RWPE2 (cell line): ENCODE measurements around the gene USP35.

Experiments
- ATAC-seq: fragments of 200-7000 bp; cut with Tn5 transposase; 3 replicates; pipeline ENCODE4 v1.9.1; 2021; ENCODE audit warnings: low read depth
- DNase-seq: peaks from one replicate; pipeline ENCODE4 v3.0.0-alpha.2; 2020; ENCODE audit warnings: low spot score
- H3K27ac ChIP-seq: fragments of 450-650 bp; 2 replicates; pipeline ENCODE4 v1.5.1; 2017; ENCODE audit warnings: mild to moderate bottlenecking; ENCODE audit not compliant: poor library complexity, severe bottlenecking
- H3K27me3 ChIP-seq: fragments of 250-450 bp; sonication (Bioruptor Pico); 2 replicates; pipeline ENCODE4 v1.5.1; 2021; ENCODE audit warnings: mild to moderate bottlenecking, moderate library complexity; ENCODE audit not compliant: insufficient read depth, poor library complexity, severe bottlenecking
- H3K36me3 ChIP-seq: fragments of 250-450 bp; sonication (Bioruptor Pico); 2 replicates; pipeline ENCODE4 v1.5.1; 2020; ENCODE audit warnings: low read depth, mild to moderate bottlenecking, moderate library complexity
- H3K4me1 ChIP-seq: fragments of 250-450 bp; sonication (Bioruptor Pico); 2 replicates; pipeline ENCODE4 v1.5.1; 2021; ENCODE audit warnings: mild to moderate bottlenecking, moderate library complexity; ENCODE audit not compliant: insufficient read depth, poor library complexity, severe bottlenecking
- H3K4me3 ChIP-seq: fragments of 250-450 bp; sonication (Bioruptor Pico); 2 replicates; pipeline ENCODE4 v1.5.1; 2021; ENCODE audit warnings: mild to moderate bottlenecking, moderate library complexity; ENCODE audit not compliant: severe bottlenecking
- H3K9me3 ChIP-seq: fragments of 250-450 bp; sonication (Bioruptor Pico); 2 replicates; pipeline ENCODE4 v1.5.1; 2021; ENCODE audit warnings: mild to moderate bottlenecking, moderate library complexity; ENCODE audit not compliant: severe bottlenecking
- TF ChIP-seq, protein P1 (sequence below): fragments of 450-650 bp; IDR thresholded peaks from one replicate; pipeline ENCODE4 v1.5.1; 2017; ENCODE audit warnings: mild to moderate bottlenecking, moderate library complexity; ENCODE audit not compliant: poor library complexity, severe bottlenecking

The USP35 gene

DNA sequence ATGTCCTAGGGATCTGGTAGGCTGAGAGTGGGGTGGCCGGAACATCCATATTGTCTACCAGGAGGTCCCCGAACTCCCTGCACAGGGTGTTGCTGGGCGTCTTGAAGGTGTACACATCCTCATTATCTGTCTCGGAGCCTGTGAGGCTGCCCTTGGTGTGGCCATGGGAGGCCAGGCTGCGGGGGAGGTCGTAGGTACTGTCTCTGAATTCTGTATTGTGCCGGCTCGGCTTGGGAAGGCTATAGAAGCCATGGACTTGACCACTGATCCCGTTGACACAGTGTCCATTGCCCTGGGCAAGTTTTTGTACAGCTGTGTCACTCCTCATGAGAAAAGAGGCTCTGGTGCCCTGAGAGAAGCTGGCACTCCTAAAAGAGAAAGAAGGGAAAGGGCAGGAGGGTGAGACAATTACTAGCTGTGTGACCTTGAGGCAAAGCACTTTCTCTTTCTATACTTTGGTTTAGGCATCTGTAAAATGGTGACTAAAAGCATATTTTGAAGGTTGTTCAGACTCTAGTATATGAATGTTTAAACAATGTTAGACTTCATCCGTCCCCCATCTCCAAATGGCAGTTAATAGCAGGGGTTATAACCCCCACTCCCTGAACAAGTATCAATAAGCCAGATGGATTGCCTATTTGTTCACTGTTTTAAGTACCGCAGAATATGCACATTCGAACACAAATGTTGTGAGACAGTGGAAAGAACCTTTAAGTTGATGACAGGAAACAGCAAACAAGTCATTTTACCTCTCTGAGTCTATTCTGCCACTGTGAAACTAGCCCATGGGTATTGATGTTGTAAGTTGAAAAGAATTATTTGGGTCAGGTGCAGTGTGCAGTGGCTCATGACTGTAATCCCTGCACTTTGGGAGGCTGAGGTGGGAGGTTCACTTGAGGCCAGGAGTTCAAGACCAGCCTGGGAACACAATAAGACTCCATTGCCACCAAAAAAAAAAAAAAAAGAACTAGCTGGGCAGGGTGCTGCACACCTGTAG, 38.3 kb downstream of the USP35 start:
- no peak overlapping the region for H3K27ac ChIP-seq
- DNase-seq = no peak
- TF ChIP-seq, protein P1, sequence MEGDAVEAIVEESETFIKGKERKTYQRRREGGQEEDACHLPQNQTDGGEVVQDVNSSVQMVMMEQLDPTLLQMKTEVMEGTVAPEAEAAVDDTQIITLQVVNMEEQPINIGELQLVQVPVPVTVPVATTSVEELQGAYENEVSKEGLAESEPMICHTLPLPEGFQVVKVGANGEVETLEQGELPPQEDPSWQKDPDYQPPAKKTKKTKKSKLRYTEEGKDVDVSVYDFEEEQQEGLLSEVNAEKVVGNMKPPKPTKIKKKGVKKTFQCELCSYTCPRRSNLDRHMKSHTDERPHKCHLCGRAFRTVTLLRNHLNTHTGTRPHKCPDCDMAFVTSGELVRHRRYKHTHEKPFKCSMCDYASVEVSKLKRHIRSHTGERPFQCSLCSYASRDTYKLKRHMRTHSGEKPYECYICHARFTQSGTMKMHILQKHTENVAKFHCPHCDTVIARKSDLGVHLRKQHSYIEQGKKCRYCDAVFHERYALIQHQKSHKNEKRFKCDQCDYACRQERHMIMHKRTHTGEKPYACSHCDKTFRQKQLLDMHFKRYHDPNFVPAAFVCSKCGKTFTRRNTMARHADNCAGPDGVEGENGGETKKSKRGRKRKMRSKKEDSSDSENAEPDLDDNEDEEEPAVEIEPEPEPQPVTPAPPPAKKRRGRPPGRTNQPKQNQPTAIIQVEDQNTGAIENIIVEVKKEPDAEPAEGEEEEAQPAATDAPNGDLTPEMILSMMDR = no peak
- no peaks in the 10 kb centered on the region for H3K4me1 ChIP-seq
- ATAC-seq = no peak
- no peaks in the 10 kb centered on the region for H3K27me3 ChIP-seq
- H3K9me3 ChIP-seq = no peaks in the 10 kb centered on the region
- H3K36me3 ChIP-seq = no peaks in the 10 kb centered on the region
- H3K4me3 ChIP-seq = no peak overlapping the region

DNA sequence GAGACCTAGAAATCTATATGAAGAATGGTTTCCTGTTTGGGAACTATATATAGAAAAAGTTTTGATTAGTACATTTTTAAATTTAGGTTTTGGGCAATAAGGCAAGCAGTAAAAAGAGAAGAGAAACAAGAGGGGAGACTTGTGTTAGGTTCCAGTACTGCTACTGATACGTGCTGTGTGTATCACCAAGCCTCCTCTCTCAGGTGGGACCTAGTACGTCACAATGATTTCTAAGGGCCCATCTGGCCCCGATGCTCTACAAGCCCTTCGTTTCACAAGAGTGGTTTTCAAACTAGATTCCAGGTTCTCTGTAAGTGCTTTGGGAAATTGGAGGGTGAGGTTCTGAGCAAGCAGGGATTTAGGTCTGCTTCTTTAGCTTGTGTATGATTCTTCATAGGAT, 39.2 kb downstream of the USP35 start:
- ATAC-seq = no peak
- H3K27ac ChIP-seq = no peak overlapping the region
- no peaks in the 10 kb centered on the region for H3K4me1 ChIP-seq

DNA sequence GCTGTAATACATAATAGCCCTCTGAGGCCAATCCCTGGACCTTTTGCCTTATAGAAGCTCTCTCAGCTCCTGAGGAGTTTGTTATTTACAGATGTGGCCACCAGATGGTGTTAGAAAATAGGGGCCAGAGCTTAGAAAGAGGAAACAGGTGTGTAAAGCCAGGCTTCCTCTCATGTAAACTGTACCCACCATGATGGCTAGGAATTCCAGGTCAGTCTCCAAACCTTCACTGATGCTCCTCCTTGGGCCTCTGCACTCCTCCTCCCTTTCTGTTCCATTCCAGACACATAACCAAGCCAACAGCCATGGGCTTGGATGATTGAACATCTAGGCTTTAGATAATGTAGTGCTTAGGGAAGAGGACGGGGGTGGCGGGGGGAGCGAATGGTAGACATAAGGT, 39.7 kb downstream of the USP35 start:
- H3K27me3 ChIP-seq = no peaks in the 10 kb centered on the region
- ATAC-seq (peak; percentile 74), DNase-seq (no peak)
- no peak overlapping the region for H3K4me3 ChIP-seq
- H3K9me3 ChIP-seq = no peaks in the 10 kb centered on the region
- H3K27ac ChIP-seq = no peak overlapping the region
- no peaks in the 10 kb centered on the region for H3K4me1 ChIP-seq
- TF ChIP-seq, protein P1 = peak; percentile 62
- no peaks in the 10 kb centered on the region for H3K36me3 ChIP-seq

More for the DNA sequence above, 39.2 kb downstream of the USP35 start:
- H3K36me3 ChIP-seq = no peaks in the 10 kb centered on the region
- no peak for DNase-seq
- TF ChIP-seq, protein P1 = no peak
- H3K9me3 ChIP-seq = no peaks in the 10 kb centered on the region
- no peaks in the 10 kb centered on the region for H3K27me3 ChIP-seq
- no peak overlapping the region for H3K4me3 ChIP-seq

DNA sequence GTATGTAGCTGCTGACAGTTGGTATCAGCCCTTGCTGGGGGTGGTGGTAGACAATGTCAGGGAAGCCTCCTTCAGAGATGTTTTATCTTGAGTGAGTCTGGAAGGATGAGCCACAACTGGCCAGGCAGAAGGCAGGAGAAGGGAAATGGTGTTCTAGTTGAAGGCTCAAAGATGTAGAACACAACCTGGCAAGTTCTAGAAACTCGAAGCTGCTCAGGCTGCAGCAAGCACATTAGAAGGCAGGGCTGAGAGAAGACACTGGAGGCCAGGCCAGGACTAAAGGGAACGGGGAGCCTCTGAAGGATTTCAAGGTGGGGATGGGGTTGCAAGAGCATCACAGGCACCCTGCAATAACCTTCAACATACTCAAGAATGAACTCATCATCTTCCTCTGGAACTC, 40.4 kb downstream of the USP35 start:
- DNase-seq = no peak
- H3K4me3 ChIP-seq = no peak overlapping the region
- TF ChIP-seq, protein P1 = no peak
- H3K27ac ChIP-seq = no peak overlapping the region
- no peak for ATAC-seq
- H3K27me3 ChIP-seq = no peaks in the 10 kb centered on the region
- H3K9me3 ChIP-seq = no peaks in the 10 kb centered on the region
- H3K4me1 ChIP-seq = no peaks in the 10 kb centered on the region
- no peaks in the 10 kb centered on the region for H3K36me3 ChIP-seq
